GM20000 (cell line): ENCODE results near the gene TP63.

Experiments
- DNase-seq: peaks from one replicate; pipeline ENCODE4 v3.0.0; 2012; ENCODE audit warnings: low spot score
- CTCF ChIP-seq: IDR thresholded peaks from 2 replicates; pipeline ENCODE4 v1.5.1; 2012; ENCODE audit warnings: mild to moderate bottlenecking, control low read depth; ENCODE audit errors: extremely low read depth, missing control alignments

Gene TP63

GRCh38 chr3:189883113-189883753, 252.0 kb downstream of the TP63 start:
- TF ChIP-seq CTCF = no peak
- no peak for DNase-seq

DNA sequence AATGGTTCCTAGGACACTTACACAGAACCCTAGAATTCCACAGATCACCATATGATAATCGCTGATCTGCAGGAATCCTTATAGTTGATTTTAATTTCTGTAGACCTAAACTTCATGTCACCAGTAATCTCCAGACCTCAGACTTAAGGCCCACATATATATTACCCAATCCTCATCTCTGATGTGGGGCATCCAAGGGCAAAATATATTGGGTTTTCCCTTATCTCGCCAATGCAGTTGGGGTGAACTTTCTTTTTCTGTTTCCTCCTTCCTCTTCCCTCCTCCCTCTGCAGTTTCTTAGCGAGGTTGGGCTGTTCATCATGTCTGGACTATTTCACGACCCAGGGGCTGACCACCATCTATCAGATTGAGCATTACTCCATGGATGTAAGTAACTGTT, 259.3 kb downstream of the TP63 start:
- no peak for TF ChIP-seq CTCF
- no peak for DNase-seq

- no peak for TF ChIP-seq CTCF
Observed at GRCh38 chr3:189896533-189896932, 265.3 kb downstream of the TP63 start.

GRCh38 chr3:189897406-189897805, 266.2 kb downstream of the TP63 start:
- no peak for DNase-seq
- no peak for TF ChIP-seq CTCF

More at GRCh38 chr3:189896533-189896932, 265.3 kb downstream of the TP63 start:
- no peak for DNase-seq

DNA sequence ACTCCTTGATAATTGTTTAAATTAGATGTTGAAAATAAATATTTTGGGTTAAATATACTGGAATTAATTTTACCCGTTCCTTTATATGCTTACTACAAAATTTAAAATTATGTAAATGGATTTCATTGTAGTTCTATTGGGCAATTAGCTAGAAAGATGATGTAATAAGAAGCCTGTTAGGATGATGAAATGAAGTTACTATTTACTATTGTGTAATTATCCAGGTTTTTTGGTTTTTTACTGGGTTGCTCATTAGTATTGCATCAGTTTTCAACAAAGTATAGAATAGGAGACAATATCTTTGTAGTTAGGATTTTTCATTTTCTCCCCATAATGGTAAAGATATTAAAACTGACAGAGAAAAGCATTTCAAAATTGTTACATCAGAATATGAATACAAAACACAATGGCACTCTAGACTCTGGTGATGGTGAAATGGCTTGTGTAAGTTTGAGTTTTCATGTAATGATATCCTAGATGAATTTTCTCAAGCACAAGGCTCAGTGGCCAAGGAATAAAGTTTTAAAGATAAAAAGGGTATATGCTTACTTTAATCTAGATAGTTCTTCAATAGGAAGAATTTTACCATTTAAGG, 267.5 kb downstream of the TP63 start:
- no peak for TF ChIP-seq CTCF

GRCh38 chr3:189899186-189899585, 268.0 kb downstream of the TP63 start:
- no peak for TF ChIP-seq CTCF
- DNase-seq = no peak

More for the DNA sequence above, 267.5 kb downstream of the TP63 start:
- DNase-seq = no peak

GRCh38 chr3:189900578-189900977, 269.4 kb downstream of the TP63 start:
- no peak for TF ChIP-seq CTCF
- no peak for DNase-seq
